H1 (cell line): Measurements from ENCODE around the gene CHN2. TPM values are rescaled to one million over a fixed set of nuclear protein-coding genes. Genes with fewer than 3 reads are reported as not detected.

Experiments used
- CTCF ChIA-PET: fragments of 300-600 bp; sonication (Branson Sonifier 250); formaldehyde crosslinking; loops from one replicate; lab custom pipeline; 2021; ENCODE audit not compliant: partially characterized antibody; lab: Charles Lee
- POLR2A ChIA-PET: fragments of 300-600 bp; sonication (Branson Sonifier 250); formaldehyde crosslinking; loops from one replicate; lab custom pipeline; 2021; ENCODE audit warnings: inconsistent platforms; ENCODE audit not compliant: partially characterized antibody; lab: Charles Lee
- DNase-seq, 2 experiments: peaks; one replicate each; pipeline versions ENCODE4 v3.0.0 to v3.0.0-alpha.2; 2010 to 2022; ENCODE audit warnings: low spot score in 2 of 2, low read depth in 1 of 2, mixed read lengths in 1 of 2
- FAIRE-seq: peaks from 2 replicates; lab custom pipeline; 2011; peaks lifted over from hg19 to GRCh38; lab: Jason Lieb, UNC
- H2AFZ ChIP-seq: 2 replicates; pipeline ENCODE4 v1.8.1; 2012; ENCODE audit warnings: low read length, inconsistent platforms
- H2AK5ac ChIP-seq: 2 replicates; pipeline ENCODE4 v1.6.1; 2013; ENCODE audit warnings: low read depth, low read length
- H2BK120ac ChIP-seq: replicated peaks from 2 replicates; pipeline ENCODE3; 2013; ENCODE audit warnings: low read depth, low read length, inconsistent platforms
- H2BK12ac ChIP-seq: 2 replicates; pipeline ENCODE4 v1.6.1; 2013; ENCODE audit warnings: low read depth, low read length
- H2BK15ac ChIP-seq: 2 replicates; pipeline ENCODE4 v1.6.1; 2013; ENCODE audit warnings: low read length
- H2BK20ac ChIP-seq: 2 replicates; pipeline ENCODE4 v1.6.1; 2013; ENCODE audit warnings: low read length
- H2BK5ac ChIP-seq: 2 replicates; pipeline ENCODE4 v1.6.1; 2013; ENCODE audit warnings: low read depth, low read length
- H3K14ac ChIP-seq: 2 replicates; pipeline ENCODE4 v1.6.1; 2013; ENCODE audit warnings: inconsistent platforms; ENCODE audit not compliant: insufficient read length
- H3K18ac ChIP-seq: 2 replicates; pipeline ENCODE4 v1.6.1; 2013; ENCODE audit warnings: low read length; ENCODE audit errors: extremely low read depth
- H3K23ac ChIP-seq: 2 replicates; pipeline ENCODE4 v1.6.1; 2013; ENCODE audit warnings: inconsistent platforms; ENCODE audit not compliant: insufficient read length
- H3K23me2 ChIP-seq: 2 replicates; pipeline ENCODE4 v1.6.1; 2013; ENCODE audit warnings: low read depth, low read length
- H3K27ac ChIP-seq: 2 replicates; pipeline ENCODE4 v1.6.1; 2011; ENCODE audit warnings: low read depth, low read length, inconsistent platforms
- H3K27me3 ChIP-seq, 4 experiments: replicated peaks in 1 of 4; 1 replicate in 1 of 4; 2 replicates in 3 of 4; pipeline versions ENCODE4 v1.6.1 to v1.8.1; 2011 to 2013; ENCODE audit warnings: low read length in 3 of 4, mild to moderate bottlenecking in 3 of 4, inconsistent platforms in 2 of 4, mixed read lengths in 2 of 4, moderate library complexity in 1 of 4; ENCODE audit not compliant: control insufficient read depth in 3 of 4, insufficient read depth in 3 of 4; ENCODE audit errors: extremely low read depth in 1 of 4
- H3K36me3 ChIP-seq, 4 experiments: 2 replicates each; pipeline versions ENCODE4 v1.6.1 to v1.8.1; 2011 to 2013; ENCODE audit warnings: mild to moderate bottlenecking in 4 of 4, low read length in 3 of 4, moderate library complexity in 2 of 4, control low read depth in 1 of 4, inconsistent platforms in 1 of 4; ENCODE audit not compliant: insufficient read depth in 4 of 4, control insufficient read depth in 2 of 4
- H3K4ac ChIP-seq: replicated peaks from 2 replicates; pipeline ENCODE3; 2013; ENCODE audit warnings: low read length, low read depth, mixed read lengths, inconsistent platforms; ENCODE audit not compliant: insufficient read length
- H3K4me1 ChIP-seq, 4 experiments: replicated peaks in 1 of 4; 1 replicate in 1 of 4; 2 replicates in 3 of 4; pipeline versions ENCODE4 v1.6.1 to v1.8.1; 2011 to 2013; ENCODE audit warnings: low read length in 3 of 4, inconsistent platforms in 2 of 4, mixed read lengths in 1 of 4; ENCODE audit not compliant: insufficient read depth in 4 of 4, control insufficient read depth in 3 of 4
- H3K4me2 ChIP-seq, 2 experiments: 2 replicates each; pipeline versions ENCODE4 v1.6.1 to v1.8.1; 2011 to 2013; ENCODE audit warnings: low read depth in 2 of 2, low read length in 2 of 2, control low read depth in 1 of 2, inconsistent platforms in 1 of 2, mild to moderate bottlenecking in 1 of 2; ENCODE audit not compliant: insufficient read depth in 1 of 2
- H3K4me3 ChIP-seq, 4 experiments: fragments of 200-600, 300-600 bp in 1 of 4; sonication (generic), shearing (Covaris generic), sonication (Bioruptor Twin) in 1 of 4; 2 replicates each; pipeline versions ENCODE4 v1.5.1 to v1.8.1; 2011 to 2016; ENCODE audit warnings: low read length in 4 of 4, low read depth in 3 of 4, control low read depth in 2 of 4, inconsistent platforms in 2 of 4, mild to moderate bottlenecking in 2 of 4, mixed read lengths in 1 of 4, moderate library complexity in 1 of 4; ENCODE audit not compliant: insufficient read depth in 2 of 4; ENCODE audit errors: extremely low read depth in 1 of 4
- H3K56ac ChIP-seq: replicated peaks from 2 replicates; pipeline ENCODE3; 2013; ENCODE audit warnings: low read depth, mild to moderate bottlenecking, mixed read lengths, low read length, inconsistent platforms; ENCODE audit not compliant: insufficient read length
- H3K79me1 ChIP-seq: 2 replicates; pipeline ENCODE4 v1.6.1; 2013; ENCODE audit warnings: low read depth, low read length, control low read depth
- H3K79me2 ChIP-seq, 2 experiments: 2 replicates each; pipeline versions ENCODE4 v1.6.1 to v1.8.1; 2012 to 2013; ENCODE audit warnings: low read length in 2 of 2, mild to moderate bottlenecking in 2 of 2, inconsistent platforms in 1 of 2; ENCODE audit not compliant: insufficient read depth in 2 of 2, control insufficient read depth in 1 of 2
- H3K9ac ChIP-seq, 4 experiments: replicated peaks in 1 of 4; 1 replicate in 1 of 4; 2 replicates in 3 of 4; pipeline versions ENCODE4 v1.6.1 to v1.8.1; 2011 to 2013; ENCODE audit warnings: low read depth in 3 of 4, low read length in 3 of 4, control low read depth in 2 of 4, mild to moderate bottlenecking in 2 of 4, moderate library complexity in 2 of 4, inconsistent platforms in 1 of 4; ENCODE audit errors: extremely low read depth in 1 of 4
- H3K9me3 ChIP-seq, 2 experiments: 2 replicates each; pipeline versions ENCODE4 v1.6.1 to v1.8.1; 2012 to 2013; ENCODE audit warnings: mild to moderate bottlenecking in 2 of 2, moderate library complexity in 2 of 2, control low read depth in 1 of 2, inconsistent platforms in 1 of 2, low read depth in 1 of 2, low read length in 1 of 2, mixed read lengths in 1 of 2; ENCODE audit not compliant: insufficient read depth in 2 of 2
- H4K20me1 ChIP-seq, 2 experiments: replicated peaks in 1 of 2; 2 replicates each; pipeline versions ENCODE3 to v1.8.1; 2011 to 2013; ENCODE audit warnings: inconsistent platforms in 2 of 2, low read length in 2 of 2, mild to moderate bottlenecking in 1 of 2; ENCODE audit not compliant: insufficient read depth in 2 of 2, control insufficient read depth in 1 of 2
- H4K5ac ChIP-seq: 2 replicates; pipeline ENCODE4 v1.6.1; 2013; ENCODE audit warnings: low read length, low read depth, mixed read lengths, inconsistent platforms; ENCODE audit not compliant: insufficient read length
- H4K8ac ChIP-seq: 2 replicates; pipeline ENCODE4 v1.8.0; 2013; ENCODE audit warnings: mild to moderate bottlenecking, moderate library complexity, low read length, inconsistent platforms; ENCODE audit not compliant: insufficient read depth; ENCODE audit errors: extremely low read depth
- H4K91ac ChIP-seq: replicated peaks from 2 replicates; pipeline ENCODE3; 2013; ENCODE audit warnings: low read length, mixed read lengths, inconsistent platforms; ENCODE audit not compliant: insufficient read length
- CHD1 ChIP-seq: IDR thresholded peaks from 2 replicates; pipeline ENCODE4 v1.6.1; 2012; ENCODE audit warnings: low read depth, low read length, improper control_type of control experiment
- EP300 ChIP-seq, 2 experiments: IDR thresholded peaks; 1 replicate in 1 of 2; 2 replicates in 1 of 2; pipeline ENCODE4 v1.6.1; 2011 to 2012; ENCODE audit warnings: low read depth in 2 of 2, low read length in 2 of 2, mild to moderate bottlenecking in 2 of 2, borderline replicate concordance in 1 of 2, inconsistent platforms in 1 of 2, moderate library complexity in 1 of 2
- GTF2F1 ChIP-seq: IDR thresholded peaks from 2 replicates; pipeline ENCODE4 v1.6.1; 2012; ENCODE audit warnings: low read depth, low read length, improper control_type of control experiment, borderline replicate concordance
- NRF1 ChIP-seq: IDR thresholded peaks from 2 replicates; pipeline ENCODE4 v1.6.1; 2011; ENCODE audit warnings: mild to moderate bottlenecking, low read depth, low read length, improper control_type of control experiment
- SIN3A ChIP-seq, 2 experiments: IDR thresholded peaks in 1 of 2; conservative IDR thresholded peaks in 1 of 2; 2 replicates each; pipeline ENCODE4 v1.6.1; 2011 to 2012; ENCODE audit warnings: low read length in 2 of 2, improper control_type of control experiment in 1 of 2, low read depth in 1 of 2, mild to moderate bottlenecking in 1 of 2
- SP4 ChIP-seq: IDR thresholded peaks from 2 replicates; pipeline ENCODE4 v1.6.1; 2012; ENCODE audit warnings: low read length, inconsistent platforms
- TAF1 ChIP-seq: IDR thresholded peaks from 2 replicates; pipeline ENCODE4 v1.6.1; 2011; ENCODE audit warnings: mild to moderate bottlenecking, low read depth, low read length
- USF2 ChIP-seq: IDR thresholded peaks from 2 replicates; pipeline ENCODE4 v1.6.1; 2011; ENCODE audit warnings: low read length, improper control_type of control experiment
- ZNF274 ChIP-seq: IDR thresholded peaks from 2 replicates; pipeline ENCODE4 v1.7.0; 2012; ENCODE audit warnings: low read length, borderline replicate concordance; ENCODE audit errors: extremely low read depth
- WGBS, 2 experiments: shearing (Covaris generic) in 1 of 2; methylation state at CpG; one replicate each; pipeline versions ENCODE4 v1.1.6 to v1.1.7; 2013 to 2015; ENCODE audit warnings: low lambda C conversion rate in 2 of 2, mixed read lengths in 2 of 2, inconsistent platforms in 1 of 2, low coverage in 1 of 2, missing lambda C conversion rate in 1 of 2; ENCODE audit not compliant: insufficient replicate concordance in 2 of 2, insufficient coverage in 1 of 2, insufficient read length in 1 of 2; ENCODE audit errors: extremely low coverage in 1 of 2, missing lambda C conversion rate in 1 of 2; 5-methylcytosine and 5-hydroxymethylcytosine counted together
- polyA plus RNA-seq, 7 experiments: library from polyadenylated mRNA; depleted of rRNA in 3 of 7; stranded (reverse) in 5 of 7; unstranded in 2 of 7; fragments of >200 nt in 5 of 7; fragments of 200-250 nt in 2 of 7; gene quantifications; 1 replicate in 5 of 7; 2 replicates in 1 of 7; 4 replicates in 1 of 7; pipeline versions ENCODE4 v1.2.1 to v1.2.3, GENCODE V29; 2011 to 2013; ENCODE audit warnings: missing spikeins in 2 of 7, mixed read lengths in 2 of 7
- total RNA-seq: library from RNA; stranded (reverse); fragmentation: NEBNext Ultra II Directional; extraction: Animal tissue kit (Norgen Biotek cat#: 25700); gene quantifications from 2 replicates; pipeline ENCODE4 v1.2.1, GENCODE V29; 2021

CHN2 gene
- total and polyA plus RNA-seq, 2 of the 8 experiments (the other 6 are each of a cell fraction or from before 2014, with no cell fraction given) = 2.9 to 4.8 TPM

GRCh38 chr7:29337546-29338116, 143.1 kb downstream of the CHN2 start:
- Histone ChIP-seq H2BK120ac (no peak overlapping the region), H2BK15ac (no peak overlapping the region), H3K4me3 (no peak overlapping the region), H4K20me1 (no peaks in the 10 kb centered on the region), H2BK12ac (no peak overlapping the region), H3K36me3 (no peaks in the 10 kb centered on the region), H4K5ac (no peak overlapping the region), H3K4me1 (peaks cover 0 to 2% (median 0%) of the 10 kb centered on the region in 4 experiments; a peak in 2 of 7 replicates), H3K27ac (no peak overlapping the region), H3K23ac (no peak overlapping the region), H2BK20ac (no peak overlapping the region), H3K79me2 (no peaks in the 10 kb centered on the region), H3K79me1 (no peaks in the 10 kb centered on the region), H4K8ac (no peak overlapping the region), H3K27me3 (no peaks in the 10 kb centered on the region), H3K18ac (no peak overlapping the region), H3K56ac (no peak overlapping the region), H3K4ac (no peak overlapping the region), H2BK5ac (no peak overlapping the region), H4K91ac (no peak overlapping the region), H2AK5ac (no peak overlapping the region), H3K9ac (no peak overlapping the region), H3K9me3 (no peaks in the 10 kb centered on the region), H3K23me2 (peaks cover 2% of the 10 kb centered on the region; the same call in 1 of the 2 replicates), H3K14ac (no peak overlapping the region), H3K4me2 (no peak overlapping the region), H2AFZ (no peak overlapping the region)
- ChIA-PET CTCF (interaction anchor here (0.6 to 2.4 kb wide), 6 partner anchors 9 to 98 kb away, joined by 3 to 11 read pairs (median 3); no protein-coding TSS in a partner anchor), POLR2A (no interaction called here)
- no peak for FAIRE-seq
- DNase-seq = no peak
- 91% methylated on average over 4 of the region's 4 CpGs; no CpG with 5 or more reads in 1 of the 2 experiments for WGBS, 2 experiments
- TF ChIP-seq SP4 (no peak), CHD1 (no peak), USF2 (no peak), ZNF274 (no peak), NRF1 (no peak), TAF1 (no peak), EP300 (IDR thresholded peaks at IDR 0.05; ENCODE audit: borderline replicate concordance in 1 of 2, low read depth in 2 of 2, low read length in 2 of 2) (no peak), SIN3A (conservative IDR thresholded peaks at IDR 0.05 in 1 of 2, IDR thresholded peaks at IDR 0.05 in 1 of 2; ENCODE audit: low read depth in 1 of 2, low read length in 2 of 2) (no peak), GTF2F1 (no peak)
